HG03520 (cell line): ENCODE measurements around the gene SAP30L.

Source experiments
- ATAC-seq: cut with Tn5 transposase; IDR thresholded peaks from one replicate; pipeline ENCODE4 v1.9.1; 2021; ENCODE audit warnings: mild to moderate bottlenecking, moderate library complexity; ENCODE audit not compliant: unreplicated experiment

Gene SAP30L

DNA sequence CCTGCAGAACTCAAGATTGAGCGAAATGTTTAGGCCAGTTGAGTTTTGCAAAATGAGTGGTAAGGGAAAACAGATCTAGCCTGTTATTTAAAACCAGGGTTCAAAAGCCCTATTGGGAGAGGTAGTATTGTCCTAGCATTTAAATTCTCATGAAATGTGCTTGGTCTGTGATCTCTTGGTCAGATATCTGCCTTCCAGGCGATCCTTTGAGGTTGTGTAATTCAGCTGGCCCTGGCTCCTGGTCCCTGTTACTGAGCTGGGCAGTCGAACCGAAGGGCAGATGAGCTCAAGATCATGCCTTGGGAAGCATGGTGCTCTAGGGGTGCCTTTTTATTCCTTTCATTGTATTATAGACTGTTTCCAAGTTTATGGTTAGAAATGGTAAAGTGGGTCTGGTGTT, 14.4 kb downstream of the SAP30L start:
- ATAC-seq = no peak

DNA sequence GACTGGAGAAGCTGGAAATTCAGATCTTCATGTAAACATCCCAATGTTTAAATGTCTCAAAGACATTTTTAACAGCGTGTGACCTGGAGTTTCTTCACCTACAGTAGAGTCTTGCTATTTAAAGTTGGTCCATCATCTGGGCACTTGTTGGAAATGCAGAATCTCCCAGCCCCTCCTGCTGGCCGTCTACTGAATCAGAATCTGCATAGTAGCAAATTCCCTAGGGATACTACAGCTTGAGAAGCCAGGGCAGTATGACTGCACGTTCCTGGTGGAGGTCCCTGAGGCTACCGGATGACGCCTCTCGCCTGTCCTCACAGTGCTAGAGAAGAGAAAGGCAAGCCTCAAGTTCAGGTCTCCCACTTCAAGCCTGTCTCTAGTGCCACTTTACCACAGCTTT, 15.7 kb downstream of the SAP30L start:
- no peak for ATAC-seq

DNA sequence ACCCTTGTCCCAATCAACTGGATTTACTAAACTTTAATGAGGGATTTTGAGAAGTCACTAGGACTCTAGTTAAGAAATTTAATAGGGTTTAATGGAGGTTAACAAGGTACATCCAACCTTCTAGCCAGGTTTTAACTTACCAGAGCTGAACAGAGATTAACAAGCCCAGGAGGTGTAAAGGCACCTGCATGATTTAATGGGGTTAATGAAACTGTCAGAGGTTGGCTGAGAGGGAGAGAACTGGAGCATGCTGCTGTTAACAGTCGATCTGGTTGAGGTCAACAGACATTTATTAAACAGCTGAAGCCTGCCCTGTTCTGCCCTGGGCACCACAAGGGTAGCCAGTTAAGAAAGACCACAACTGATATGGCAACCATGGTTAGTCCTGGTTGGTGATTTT, 18.6 kb downstream of the SAP30L start:
- no peak for ATAC-seq

DNA sequence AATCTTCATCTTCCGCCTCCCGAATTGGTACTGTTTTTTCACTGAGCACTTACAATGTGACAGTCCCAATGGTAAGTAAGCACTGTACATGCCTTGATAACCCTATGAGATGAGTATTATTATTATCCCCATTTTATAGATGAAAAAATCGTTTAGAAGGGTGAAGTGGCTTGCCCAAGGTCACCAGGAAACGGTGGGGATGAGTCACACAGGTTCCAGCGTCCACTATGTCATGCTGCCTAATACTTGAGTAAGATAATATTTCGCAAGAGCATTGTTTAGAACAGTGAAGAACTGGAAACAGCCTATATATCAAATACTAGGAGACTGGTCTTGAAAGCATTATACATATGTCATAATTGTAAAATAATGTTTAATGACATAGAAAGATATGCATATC, 19.4 kb downstream of the SAP30L start:
- ATAC-seq = no peak

DNA sequence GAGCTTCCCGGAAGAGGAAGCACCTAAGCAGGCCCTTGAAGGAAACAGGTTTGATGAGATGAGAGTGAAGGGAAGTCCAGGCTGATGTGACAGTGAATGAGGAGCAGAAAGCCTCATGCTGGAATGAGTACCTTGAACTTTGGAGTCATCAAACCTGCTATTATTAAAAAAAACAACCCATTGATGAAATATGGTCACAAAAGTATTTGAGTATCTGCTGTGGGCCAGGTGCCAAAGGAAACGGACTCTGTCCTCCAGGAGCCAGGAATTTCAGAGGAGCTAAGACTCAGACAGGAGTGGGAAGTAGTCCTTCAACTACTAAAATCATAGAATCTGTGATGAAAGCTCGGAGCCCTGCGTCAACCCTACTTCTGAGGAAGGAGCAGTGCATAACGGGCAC, 20.4 kb downstream of the SAP30L start:
- ATAC-seq = no peak

DNA sequence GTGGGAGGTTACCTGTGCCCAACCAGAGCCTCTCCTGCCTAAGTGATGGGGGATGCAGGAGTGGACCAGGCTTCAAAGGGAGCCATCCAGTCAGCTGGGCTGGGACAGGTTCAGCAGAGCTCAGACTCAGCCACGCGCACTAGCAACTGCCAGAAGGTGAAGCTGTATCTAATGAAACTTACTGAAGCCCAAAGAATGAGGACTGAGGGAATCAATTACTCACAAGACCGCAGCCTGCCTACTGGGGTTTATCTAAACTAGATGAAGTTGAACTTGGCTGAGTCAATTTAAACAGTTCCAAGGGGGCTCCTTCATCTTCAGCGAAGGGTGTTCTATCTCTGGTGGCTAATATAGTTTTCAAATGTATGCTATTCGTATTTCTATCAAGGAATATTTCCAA, 20.9 kb downstream of the SAP30L start:
- ATAC-seq = no peak

DNA sequence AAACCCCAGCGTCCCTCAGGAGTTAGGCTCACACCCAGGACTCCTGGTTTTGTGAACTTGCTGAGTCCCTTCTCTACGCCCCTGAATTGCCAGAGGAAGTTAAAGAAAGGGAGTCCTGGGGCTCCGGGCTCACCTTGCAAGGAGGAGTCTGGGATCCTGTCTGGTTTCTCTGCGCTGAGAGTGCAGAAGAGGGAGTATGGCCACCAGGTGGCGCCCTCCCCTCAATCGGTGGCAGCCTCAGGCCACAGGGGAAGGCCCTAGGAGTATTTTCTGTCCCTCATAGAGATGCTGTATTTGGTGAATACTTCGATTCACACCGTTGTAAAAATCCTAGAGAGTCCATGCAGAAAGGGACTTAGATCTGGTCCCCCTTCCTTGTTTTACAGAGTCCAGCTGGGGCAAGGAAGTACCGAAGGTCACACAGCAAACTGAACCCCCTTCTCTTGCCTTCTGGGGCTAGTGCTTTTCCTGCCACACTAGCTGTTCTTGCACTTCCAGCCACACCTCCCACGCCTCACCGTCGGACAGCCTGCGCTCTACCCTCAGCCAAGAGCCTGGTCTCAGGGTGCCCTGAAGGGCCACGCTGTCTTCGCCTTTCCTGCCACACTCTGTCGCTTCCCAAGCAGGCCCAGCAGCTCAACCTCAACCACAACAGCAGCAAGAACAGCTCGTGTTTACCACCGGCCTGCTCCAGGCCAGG, 22.0 kb downstream of the SAP30L start:
- ATAC-seq = peak; percentile 92

DNA sequence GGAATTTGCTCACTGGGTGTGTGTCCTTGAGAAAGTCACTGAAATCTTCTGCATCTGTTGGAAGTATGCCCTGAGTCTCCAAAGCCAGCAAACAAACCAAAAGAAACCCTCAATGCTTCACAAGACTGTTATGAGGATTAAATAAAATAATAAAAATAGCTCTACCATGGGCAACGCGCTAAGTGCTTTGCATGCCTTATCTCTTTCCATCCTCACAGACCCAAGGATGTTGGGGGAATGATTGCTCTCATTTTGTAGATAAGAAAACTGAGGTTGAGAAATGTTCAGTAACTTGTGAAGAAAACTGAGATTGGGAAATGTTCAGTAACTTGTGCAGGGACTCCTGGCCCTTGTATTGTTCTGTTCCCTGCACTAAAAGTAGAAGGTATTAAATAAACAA, 24.3 kb downstream of the SAP30L start:
- no peak for ATAC-seq

DNA sequence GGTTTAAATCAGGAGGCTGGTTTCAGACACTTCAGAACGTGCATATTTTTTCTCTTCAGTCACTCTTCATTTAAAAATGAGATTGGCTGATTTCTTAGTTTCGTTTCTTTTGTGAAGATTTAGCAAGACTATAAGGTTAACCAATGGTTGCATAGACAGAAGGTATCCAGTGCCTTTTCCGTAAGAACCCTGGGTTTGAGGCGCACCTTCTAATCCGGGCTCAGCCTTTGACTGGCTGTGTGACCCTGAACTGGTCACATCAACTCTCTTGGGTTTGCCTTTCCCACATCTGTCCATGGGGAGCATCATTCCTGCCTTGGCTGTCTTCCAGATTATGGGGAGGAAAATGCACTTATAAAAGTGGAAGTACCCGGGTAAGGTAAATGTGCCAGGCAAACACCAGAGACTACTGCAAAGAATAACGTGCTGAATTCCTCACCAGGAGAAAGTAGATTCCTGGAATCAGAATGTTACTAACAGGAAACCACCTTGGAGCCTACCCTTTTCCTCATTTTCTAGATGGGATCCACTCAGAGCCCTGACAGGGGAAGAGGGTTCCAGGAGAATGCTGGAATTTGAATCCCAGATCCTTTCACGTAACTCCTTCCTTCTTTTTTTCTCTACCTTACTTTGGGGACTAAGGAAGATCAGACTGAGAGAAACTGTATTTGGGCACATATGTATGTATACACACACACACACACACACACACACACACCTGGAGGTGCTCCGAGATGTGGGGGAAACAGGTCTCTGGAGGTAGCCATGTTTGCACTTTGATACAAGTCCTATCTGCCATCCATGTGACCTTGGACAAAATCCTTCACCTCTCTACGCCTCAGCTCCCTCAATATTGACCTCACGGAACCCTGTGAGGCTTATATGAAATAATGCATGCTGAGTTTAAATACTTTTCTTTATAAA, 25.4 kb downstream of the SAP30L start:
- no peak for ATAC-seq

DNA sequence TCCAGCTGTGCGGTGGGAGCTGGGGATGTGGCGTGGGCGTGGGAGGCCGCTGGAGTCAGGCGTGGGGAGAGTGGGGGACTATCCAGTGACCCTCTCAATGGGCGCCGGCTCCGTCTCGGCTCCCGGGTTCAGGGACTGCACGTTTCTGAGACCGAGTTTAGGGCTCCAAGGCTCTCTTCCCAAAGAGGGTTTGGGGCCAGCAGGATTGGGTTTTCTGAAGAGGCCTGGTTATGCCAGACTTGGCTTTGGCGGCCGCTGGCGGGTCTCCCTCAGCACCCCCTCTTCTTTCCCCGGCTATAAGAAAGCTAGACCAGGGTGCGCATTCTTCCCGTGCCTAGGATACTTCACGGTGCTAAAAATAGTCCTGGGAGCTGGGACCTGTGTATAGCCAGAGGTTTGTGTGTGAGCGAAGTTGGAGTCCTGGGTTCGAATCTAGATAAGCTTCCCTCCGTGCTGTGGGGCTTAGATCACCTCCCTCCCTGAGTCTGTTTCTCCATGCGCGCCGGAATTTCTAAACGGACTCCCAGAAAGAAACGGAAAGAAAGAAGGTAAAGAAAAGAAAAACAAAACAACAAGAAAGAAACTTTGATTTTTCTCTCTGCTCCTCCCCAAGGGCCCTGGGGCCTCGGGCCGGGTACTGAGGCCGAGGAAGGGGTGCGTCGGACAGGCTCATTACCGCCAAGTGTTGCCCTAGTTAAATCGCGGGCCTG, 27.2 kb downstream of the SAP30L start:
- no peak for ATAC-seq

DNA sequence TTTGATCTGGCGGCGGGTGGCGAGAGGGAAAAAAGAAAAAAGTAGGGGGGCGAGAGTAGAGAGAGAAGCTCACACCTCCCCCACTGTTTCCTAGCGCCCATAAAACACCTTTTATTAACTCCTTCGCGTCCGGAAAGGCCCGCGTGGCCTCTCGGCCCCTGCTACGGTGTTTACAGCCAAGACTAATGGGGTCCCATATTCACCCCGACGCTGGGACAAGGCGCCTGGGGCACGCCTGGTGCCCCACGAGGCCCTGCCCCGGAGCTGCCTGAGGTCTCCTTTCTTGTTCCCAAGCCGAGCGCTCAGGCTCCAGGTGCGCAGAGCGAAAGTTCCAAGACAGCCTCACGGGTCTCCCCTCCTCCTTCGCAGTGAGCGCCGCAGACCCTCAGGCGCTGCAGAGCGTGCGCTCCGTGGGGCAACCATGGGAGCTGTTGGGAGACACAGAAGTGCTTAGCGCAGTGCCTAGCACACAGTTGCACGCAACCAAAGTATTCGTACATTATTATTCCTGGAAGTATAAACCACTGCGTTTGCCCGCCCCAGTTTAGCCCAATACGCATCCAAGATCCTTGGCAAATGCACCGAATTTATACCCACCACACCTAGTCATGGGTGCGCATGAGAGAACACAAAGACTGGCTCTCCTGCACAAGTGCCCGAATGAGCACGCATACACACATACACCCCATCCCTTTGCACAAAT, 27.9 kb downstream of the SAP30L start:
- no peak for ATAC-seq

DNA sequence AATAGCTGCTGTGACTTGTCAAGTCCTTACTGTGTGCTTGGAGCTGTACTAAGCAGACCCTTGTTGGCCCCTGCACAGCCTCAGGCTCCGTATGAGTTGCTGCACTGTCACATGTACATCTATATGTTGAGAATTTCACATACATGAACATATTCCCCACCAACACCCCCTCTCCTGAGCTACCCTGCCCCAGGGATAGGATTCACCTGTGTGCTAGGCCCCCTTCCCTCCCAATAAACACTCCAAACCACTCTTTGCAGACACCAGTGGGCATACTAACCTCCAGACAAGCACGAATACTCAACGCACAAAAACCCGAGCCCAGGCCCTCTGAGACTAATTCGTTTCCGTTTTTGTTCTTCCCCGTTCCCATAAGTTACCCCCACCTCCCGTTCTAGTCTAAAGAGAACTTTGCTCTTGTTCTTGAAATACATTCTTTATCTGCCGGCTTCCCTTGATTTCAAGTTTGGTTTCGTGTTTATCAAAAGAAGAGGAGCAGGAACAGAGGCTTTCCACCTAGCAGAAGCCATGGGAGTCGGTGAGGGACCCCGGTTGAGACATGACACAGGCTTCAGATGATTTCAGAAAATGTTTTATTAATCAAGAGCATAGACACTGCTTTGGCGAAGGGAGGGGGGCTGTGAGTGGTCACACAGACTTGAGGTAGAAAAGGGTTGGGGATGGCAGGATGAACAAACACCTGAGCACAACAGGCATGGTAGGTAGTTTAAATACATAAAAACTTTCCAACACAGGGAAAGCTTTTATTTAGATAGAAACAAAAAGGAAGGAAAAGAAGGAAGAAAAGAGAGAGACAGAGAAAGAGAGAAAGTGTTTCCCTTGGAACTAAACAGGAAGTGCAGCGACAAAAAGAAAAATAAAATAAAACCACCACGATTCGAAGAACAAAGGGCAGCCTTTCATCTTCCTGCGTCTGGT, 28.9 kb downstream of the SAP30L start:
- no peak for ATAC-seq

DNA sequence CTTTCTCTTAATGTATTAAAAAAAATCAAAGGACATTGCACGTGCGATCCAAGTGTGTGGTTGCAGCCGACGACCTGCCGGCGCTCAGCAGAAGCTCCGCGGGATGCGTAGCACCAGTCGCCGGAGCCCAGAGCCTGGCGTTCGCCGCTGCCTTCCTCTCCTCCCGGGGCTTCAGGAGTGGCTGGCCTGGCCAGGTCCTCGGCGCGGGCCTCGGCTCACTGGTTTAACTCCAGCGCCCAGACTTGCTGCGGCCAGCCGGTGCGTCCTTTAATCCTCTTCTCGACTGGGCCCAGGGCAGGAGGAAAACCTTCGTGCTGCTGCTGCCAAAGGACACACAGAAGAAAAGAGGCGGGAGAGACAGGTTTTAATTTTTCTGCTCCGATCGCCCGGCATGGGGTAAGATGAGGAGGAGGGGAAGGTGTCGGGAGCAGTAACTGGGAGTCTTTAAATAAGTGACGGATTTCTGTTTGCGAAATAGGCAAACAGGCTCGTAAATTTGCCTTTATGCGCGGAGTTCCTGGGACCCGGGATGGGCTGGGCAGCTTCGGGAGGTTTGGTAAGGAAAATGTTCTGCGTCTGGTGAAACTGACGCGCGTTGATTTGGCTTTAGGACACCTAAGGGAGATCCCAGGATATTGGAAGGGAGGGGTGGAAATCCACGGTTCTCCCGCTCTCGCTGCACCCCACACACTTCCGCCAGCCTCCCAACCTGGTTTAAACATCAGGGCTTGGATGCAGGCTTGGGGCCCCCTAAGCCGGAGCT, 30.0 kb downstream of the SAP30L start:
- no peak for ATAC-seq

DNA sequence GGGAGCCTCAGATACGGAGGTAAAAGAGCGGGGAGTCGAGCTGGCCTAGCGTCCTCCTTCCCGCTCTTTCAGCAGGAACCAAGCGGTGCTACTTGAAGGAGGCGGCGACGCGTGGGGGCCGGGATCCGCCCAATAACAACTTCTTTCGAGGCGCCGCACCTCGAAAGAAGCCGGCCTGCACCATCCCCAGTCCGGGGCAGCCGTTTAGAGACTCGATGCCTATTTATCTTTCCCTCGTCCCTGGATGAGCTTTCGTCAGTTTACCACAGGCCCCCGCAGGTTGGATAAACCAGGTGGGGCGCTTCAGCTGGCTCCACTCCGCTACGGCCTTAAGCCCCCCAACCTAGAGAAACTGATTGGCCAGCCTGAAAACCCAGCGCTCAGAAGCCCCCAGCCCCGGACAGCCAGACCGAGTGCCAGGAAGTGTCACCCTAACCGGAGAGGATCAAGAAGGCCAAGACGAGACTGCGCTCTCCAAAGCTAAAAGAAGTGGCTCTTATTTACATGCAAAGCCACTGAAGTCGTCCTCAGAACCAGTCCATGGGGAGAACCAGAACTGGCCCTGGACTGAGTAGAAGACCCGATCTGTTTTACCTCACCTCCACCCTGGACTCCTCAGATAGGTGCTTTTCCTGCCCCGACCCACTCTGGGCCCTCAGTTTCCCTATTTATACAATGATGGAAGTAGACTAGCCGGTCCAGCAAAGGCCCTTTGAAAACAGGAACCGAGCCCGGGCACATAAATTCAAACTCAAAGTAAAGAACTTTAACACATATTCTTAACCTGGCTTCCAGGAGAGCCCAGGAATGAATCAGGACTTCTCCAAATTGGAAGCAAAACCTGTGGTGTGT, 30.8 kb downstream of the SAP30L start:
- ATAC-seq = no peak

DNA sequence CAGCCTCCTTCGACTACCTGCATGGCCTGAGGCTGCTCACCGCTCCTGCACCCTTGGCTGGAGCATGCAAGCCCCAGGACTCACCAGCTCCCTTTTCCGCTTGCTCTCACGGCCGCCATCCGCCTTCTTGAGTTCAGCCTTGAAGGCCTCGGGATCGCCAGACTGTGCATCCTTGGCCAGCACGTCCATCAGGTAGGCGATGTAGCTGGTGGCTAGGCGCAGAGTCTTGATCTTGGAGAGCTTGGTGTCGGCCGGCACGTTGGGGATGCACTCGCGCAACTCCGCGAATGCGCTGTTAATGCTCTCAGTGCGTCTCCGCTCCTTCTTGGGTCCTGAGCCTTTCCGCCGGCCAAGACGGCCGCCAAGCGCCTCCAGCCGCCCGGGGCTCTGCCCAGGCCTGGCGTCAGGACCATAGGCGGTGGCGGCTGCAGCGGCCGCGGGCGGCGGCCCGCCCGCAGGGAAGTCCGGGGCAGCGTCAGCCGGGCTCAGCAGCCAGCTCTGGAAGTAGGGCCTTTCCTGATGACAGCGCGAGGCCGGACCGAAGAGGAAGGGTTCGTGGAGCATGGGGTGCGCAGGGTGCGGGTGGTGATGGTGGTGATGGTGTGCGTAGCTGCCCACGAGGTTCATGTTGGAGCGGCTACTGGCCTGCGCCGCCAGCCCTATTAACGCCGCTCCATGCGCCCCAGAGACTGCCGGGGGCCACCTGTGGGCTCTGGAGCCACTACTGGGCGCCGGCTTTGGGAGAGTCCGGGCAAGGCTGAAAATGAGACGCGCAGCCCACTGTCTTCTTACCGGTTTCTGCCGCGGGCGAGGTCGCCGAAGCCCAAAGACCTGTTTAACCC, 31.8 kb downstream of the SAP30L start:
- no peak for ATAC-seq

DNA sequence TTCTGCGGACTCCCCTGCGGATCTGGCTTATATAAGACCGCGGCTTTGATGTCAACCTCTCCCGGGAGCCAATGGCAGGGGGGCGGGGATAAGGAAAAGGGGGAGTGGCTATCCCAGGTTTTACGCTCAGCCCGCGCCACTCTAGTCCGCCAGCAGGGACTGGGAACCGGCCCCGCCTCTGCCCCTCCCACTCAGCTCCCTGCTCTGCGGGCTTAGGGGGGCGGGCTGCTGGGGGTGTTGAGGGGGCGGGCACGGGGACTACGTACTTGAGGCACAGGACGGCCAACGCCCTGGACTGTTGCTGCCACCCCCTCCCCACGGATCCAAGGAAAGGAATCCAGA, 32.4 kb downstream of the SAP30L start, which contains the start of gene HAND1:
HAND1 (minus strand) TSS at position 4 of the 342 bp plus-strand sequence. CDS start 219 bp downstream, outside the sequence.
- no peak for ATAC-seq

DNA sequence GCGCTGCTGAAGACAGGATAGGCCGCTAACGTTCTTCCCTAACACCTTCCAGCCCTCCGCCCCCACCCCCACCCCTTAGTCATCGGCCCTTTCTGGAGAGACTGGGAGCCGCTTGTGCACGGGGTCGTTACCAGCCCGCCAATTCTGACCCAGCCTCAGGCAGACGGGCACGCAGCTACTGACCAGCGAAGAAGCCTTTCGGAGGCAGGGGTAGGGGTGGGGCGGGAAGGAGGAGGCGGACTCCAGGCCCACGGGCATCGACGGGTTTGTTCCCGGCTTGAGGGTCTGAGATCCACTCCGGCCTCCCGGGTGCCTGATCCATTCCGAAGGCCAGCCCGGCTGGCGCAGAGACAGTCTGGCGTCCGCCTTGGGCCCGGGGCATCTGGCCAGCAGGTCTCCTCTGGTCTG, 33.0 kb downstream of the SAP30L start:
- no peak for ATAC-seq
